AG08395 (cell line): ENCODE data around the gene ZNF576.
"Not testable (repeated sequence)": the region's sequence is repeated elsewhere in the genome, so short reads cannot be mapped to it uniquely, and the experiment has no call there.

Source experiments
- DNase-seq: peaks from one replicate; pipeline ENCODE4 v3.0.0; 2012; ENCODE audit warnings: mixed read lengths, low spot score

ZNF576 gene

DNA sequence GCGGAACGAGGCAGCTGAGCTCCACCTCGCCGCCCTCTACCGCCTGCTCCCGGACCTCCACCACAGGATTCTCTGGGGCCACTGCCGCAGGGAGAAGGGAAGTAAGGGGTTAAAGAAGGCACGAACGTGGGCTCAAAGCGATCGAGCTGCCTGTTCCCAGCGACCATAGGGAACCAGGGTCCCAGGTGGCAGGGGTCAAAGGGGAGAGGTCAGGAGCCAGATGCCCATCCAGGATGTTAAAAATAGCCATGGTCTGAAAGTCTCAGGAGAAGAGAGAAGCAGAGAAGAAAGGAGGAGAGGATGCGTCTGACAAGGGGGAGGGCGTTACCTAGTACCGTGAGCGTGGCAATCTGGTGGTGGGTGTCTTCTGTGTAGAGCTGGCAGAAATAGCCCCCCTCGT lies 30.4 kb downstream of the ZNF576 start:
- no peak for DNase-seq

GRCh38 chr19:43628646-43629326 lies 32.4 kb downstream of the ZNF576 start:
- no peak for DNase-seq

DNA sequence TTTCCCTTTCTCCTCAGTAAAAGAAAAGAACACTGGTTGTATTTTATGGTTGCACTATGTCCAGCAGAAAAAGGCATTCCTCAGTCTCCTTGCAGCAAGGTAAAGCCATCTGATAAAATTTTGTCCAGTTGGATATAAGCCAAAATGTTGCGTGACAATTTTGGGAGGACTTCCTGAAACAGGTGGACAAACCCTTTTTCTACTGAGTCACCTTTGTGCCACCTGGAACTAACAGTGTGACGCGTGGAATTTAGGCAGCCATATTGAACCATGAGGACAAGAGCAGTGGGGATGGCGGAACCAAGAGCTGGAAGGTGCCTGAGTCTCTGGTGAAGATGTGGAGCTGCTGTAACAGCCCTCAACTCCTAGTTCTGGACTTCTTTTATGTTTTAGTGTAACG lies 35.1 kb downstream of the ZNF576 start:
- no peak for DNase-seq

- DNase-seq = no peak
Measured at GRCh38 chr19:43633520-43633919, 37.1 kb downstream of the ZNF576 start.

DNA sequence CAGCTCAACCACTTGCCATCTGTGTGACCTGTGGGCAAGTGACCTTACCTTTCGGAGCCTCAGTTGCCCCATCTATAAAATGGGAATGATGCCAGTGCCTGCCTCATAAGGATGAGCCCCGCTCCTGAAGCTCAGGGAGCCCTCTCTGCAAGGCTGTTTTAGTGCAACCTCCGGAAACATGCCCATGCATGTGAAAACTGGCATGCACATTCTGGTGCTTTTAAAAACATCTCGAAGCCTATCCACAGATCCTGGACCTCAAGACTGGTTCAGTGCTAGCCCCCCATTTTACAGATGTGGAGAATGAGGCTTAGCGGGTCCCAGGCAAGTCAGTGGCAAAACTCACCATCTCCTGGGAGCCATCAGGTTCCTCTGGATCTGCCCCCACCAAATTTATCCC lies 37.7 kb downstream of the ZNF576 start:
- DNase-seq = no peak

DNA sequence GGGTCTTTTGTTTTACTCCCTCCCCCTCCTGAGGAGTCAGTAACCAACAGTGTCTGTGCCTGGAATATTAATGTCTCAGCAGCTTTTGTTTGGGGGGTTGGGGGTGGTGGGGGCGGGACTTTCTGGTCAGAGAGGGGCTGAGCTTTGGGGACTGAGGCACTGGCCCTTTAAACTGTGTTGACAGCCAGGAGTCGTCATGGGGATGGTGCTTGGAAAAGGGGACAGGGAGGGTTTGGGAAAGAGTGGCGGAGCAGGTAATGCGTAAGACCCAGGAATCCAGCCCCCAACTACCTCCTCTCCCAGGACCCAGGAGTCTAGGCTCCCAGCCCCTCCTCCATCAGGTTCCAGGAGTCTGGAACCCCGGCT lies 38.1 kb downstream of the ZNF576 start:
- DNase-seq = no peak

- no peak for DNase-seq
Measured at GRCh38 chr19:43634872-43635560, 38.6 kb downstream of the ZNF576 start.

DNA sequence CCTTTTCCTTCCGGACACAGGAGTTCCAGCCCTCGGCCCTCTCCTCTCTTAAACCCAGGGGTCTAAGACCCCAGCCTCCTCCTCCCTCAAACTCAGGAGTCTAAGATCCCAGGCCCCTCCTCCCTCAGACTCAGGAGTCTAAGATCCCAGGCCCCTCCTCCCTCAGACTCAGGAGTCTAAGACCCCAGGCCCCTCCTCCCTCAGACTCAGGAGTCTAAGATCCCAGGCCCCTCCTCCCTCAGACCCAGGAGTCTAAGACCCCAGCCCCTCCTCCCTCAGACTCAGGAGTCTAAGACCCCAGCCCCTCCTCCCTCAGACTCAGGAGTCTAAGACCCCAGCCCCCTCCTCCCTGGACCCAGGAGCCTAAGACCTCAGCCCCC lies 39.2 kb downstream of the ZNF576 start:
- DNase-seq = not testable (repeated sequence)

- no peak for DNase-seq
Measured at GRCh38 chr19:43636121-43636683, 39.8 kb downstream of the ZNF576 start.

DNA sequence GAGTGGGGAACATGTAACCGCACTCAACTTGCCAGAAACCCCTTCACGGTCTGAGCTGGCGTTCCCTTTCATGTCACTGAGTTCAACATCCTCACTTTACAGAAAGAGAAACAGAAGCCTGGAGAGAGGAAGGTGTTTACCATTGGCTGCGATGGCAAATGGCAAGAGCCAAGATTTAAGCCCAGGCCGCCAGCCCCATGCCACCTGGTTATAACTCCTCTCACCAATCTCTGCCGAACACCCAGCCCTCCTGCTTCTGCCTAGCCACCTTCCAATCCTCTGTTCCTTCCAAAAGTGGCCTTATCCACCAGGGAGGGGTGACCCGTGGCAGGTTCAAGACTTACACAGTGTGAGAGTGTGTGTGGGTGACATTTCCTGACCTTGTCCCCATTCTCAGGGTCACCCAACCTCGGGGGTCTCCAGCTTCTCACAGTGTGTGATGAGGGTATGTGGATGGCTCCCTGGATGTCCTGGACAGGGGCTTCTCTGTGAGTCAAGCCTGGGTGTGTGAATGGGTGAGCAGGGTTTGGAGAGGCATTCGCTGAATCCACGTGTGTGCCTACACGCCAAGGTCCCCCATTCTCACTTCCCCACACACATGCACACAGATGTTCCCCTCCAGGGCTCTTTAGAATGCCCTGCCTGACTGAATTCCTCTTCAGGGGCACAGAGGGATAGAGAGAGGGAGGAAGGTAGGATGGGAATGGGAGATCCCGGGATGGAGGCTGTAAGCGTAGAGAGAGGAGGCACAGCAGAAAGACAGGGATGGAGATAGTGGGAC lies 42.0 kb downstream of the ZNF576 start:
- no peak for DNase-seq

- DNase-seq = no peak
Measured at GRCh38 chr19:43638995-43639518, 42.7 kb downstream of the ZNF576 start.

- DNase-seq = no peak
Measured at GRCh38 chr19:43639519-43640423, 43.4 kb downstream of the ZNF576 start, which contains the start of gene CADM4. Gene CADM4, minus strand, starts transcription at chr19:43639850. Its CDS starts 60 bp downstream, at chr19:43639790.

DNA sequence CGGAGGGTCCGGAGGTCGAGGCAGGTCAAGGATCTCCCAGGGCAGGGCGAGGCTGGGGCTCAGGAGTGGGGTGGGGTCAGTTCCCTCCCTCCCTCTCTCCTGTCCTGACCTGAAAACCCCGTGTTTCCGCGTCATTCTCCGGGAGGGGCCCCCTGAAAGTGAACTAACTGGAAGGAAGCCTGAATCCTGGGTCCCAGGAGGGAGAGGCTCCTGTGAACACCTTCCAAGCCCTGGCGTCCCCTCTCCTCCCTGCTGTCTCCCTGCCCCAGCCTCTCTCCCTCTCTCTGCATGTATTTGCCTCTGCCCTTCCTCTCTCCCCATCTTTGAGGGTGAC lies 44.0 kb downstream of the ZNF576 start:
- no peak for DNase-seq

DNA sequence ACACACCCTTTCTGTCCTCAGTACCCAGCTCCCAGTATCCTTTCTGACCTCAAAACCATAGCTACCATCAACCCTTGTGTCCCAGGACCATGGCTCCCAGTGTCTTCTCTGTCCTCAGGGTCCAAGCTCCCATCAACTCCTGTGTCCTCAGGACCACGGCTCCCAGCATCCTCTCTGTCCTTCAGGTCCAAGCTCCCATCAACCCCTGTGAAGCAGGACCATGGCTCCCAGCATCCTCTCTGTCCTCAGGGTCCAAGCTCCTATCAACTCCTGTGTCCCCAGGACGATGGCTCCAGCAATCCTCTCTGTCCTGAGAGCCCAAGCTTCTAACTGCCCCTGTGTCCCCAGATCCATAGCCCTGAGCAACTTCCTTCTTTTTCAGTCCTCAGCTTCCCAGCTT lies 44.9 kb downstream of the ZNF576 start:
- no peak for DNase-seq

DNA sequence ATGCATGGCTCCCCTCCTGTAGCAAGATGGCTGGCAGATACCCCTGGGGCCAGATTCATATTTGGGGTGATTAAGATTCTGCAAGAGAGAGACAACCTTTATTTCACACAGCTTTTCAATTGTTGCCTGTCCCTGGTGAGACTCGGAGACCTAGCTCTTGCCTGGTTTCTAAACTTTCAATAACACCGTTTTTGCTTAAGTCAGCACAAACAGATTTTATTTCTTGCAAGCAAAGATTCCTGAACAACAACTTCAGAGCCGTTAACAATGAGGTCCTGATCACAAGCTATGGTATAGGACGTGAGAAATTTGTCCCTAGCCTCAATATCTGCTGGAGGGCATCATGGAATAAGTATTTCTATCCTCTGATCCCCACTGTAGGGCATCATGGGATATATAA lies 46.1 kb downstream of the ZNF576 start:
- no peak for DNase-seq

DNA sequence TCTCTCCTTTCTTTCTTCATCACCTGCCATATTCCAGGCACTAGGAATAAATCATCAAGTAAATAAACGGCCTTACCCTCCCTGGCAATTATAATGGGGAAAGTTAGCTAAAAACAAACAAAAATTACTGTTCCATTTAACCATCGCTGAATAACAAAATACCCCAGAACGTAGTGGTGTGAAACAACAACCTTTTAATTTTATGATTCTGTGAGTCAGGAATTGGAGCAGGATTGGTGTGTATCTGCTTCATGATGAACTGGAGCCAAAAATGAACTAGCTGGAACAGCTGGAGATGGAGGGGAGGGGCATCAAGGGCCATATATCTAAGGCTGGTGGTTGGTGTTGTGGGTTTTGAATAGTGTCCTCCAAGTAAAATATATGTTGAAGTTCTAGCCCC lies 46.9 kb downstream of the ZNF576 start:
- no peak for DNase-seq

DNA sequence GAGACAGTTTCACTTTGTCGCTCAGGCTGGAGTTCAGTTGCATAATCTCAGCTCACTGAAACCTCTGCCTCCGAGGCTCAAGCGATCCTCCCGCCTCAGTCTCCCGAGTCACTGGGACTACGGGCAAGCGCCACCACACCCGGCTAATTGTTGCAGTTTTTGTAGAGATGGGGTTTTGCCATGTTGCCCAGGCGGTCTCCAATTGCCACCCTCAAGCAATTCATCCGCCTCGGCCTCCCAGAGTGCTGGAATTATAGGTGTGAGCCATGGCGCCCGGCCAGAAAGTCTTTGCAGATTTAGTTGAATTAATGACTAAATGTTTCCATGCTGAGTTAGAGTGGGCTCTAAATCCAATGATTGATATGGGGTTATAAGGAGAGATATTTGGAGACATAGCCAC lies 47.8 kb downstream of the ZNF576 start:
- no peak for DNase-seq

GRCh38 chr19:43648633-43649032 lies 52.2 kb downstream of the ZNF576 start:
- DNase-seq = no peak

GRCh38 chr19:43649514-43649913 lies 53.1 kb downstream of the ZNF576 start:
- no peak for DNase-seq

DNA sequence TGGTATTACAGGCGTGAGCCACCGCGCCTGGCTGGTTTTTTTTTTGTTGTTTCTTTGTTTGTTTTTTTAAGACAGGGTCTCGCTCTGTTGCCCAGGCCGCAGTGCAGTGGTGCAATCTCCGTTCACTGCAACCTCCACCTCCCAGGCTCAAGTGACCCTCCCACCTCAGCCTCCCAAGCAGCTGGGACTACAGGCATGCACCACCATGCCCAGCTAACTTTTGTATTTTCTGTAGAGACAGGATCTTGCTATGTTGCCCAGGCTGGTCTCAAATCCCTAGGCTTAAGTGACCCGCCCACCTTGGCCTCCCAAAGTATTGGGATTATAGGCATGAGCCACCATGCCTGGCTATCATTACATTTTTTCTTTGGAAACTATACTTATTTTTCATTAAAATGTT lies 53.9 kb downstream of the ZNF576 start:
- DNase-seq = not testable (repeated sequence)
